Lower leg skin (tissue), 3 donors: Measurements from ENCODE around the gene TUBGCP3.

Experiments used
- CTCF ChIP-seq, 3 donors: fragments of 450-650 bp; IDR thresholded peaks; one replicate each; pipeline ENCODE4 v1.5.1; 2016; ENCODE audit warnings: antibody characterized with exemption in 3 of 3, mild to moderate bottlenecking in 3 of 3, moderate library complexity in 2 of 3
- POLR2A ChIP-seq, 2 donors: fragments of 450-650 bp; IDR thresholded peaks; one replicate each; pipeline ENCODE4 v1.6.1; 2016 to 2017; ENCODE audit warnings: antibody characterized with exemption in 2 of 2, mild to moderate bottlenecking in 1 of 2, moderate library complexity in 1 of 2

GRCh38 chr13:112532837-112533745 lies 54.9 kb downstream of the TUBGCP3 start:
- TF ChIP-seq CTCF (IDR thresholded peaks at IDR 0.05) (no peak), POLR2A (IDR thresholded peaks at IDR 0.05) (no peak)
